GM19035 (cell line): ENCODE results near the gene DTYMK.
"Not testable (repeated sequence)": the region's sequence is repeated elsewhere in the genome, so short reads cannot be mapped to it uniquely, and the experiment has no call there.

Source experiments
- ATAC-seq: cut with Tn5 transposase; IDR thresholded peaks from one replicate; pipeline ENCODE4 v1.9.1; 2021; ENCODE audit not compliant: unreplicated experiment

DTYMK gene

DNA sequence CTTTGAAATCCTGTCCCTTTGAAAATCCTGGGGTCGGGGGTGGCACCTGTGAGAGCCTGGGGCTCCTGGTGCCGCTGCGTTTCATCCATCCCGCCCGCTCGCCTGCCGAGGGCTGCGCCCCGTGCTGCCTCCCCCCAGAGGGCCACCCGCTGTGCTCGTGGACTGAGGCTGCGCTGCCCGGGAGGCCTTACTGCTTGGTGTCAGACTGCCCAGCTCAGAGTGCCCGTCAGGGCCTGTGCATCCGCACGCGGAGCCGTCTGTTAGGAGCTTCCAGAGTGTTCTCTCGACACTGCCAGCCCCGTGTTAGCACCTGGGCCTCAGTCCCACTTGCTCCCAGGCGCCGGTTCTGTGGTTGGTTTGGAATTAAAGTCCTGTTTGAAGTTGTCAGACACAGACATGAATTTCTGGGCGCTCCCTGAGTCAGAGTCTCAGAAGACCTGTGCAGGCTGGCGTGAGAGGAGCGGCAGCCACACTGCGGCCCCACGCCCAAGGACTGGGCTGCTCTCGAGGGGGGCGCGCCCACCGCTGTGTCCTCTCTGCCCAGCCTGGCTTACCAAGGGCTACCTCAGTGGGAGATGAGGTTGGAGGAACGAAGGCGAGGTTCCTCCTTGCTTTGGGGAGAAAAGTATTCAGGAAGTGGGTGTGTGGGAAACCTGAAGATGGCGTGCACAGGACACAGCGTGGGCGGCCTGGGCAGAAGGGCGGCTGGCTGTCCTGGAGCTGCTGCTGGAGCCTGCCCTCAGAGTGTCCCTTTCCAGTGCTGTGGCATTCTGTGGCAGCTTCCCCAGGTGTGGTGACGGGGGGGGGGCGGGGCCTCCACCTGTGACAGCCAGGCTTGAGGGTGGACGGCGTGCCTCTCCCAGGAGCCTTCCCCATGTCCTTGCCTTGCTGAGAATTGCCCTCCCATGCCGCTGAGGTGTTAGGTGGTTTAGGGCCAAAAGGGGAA lies 14.1 kb downstream of the DTYMK start:
- ATAC-seq: no peak

DNA sequence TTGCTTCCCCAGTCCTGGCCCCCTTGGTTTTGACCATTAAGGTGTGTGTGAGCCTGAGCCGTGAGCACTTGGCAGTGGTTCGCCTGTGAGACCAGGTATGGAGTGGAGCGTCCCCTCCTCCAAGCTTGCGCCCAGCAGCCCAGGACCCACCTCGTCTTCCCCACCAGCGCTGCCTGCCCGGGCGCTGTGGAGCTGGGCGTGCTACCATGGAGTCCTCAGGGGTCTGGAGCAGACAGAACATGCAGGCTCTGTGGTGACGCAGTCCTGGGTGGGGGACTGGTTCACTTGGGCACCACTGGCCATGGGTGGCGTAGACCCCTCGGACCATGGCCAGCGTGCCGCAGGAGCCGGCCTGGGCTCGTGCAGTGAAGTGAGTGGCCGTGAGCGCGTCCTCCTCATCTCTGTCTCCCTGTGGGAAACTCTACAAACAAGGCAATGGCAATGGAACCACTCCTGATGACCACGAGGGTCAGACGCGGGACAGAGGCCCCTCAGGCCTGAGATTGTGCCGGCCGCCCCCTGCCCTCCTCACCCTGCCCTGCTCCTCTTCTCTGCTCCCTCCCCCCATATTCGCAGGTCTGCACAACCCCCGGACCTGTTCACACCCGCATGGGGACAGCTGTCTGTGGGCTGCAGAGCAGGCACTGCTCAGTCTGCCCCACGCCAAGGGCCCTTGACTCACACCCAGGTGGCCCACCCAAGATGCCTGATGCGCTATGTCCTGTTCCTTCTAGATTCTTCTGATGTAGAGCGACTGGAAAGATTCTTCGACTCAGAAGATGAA lies 15.0 kb downstream of the DTYMK start:
- no peak for ATAC-seq

DNA sequence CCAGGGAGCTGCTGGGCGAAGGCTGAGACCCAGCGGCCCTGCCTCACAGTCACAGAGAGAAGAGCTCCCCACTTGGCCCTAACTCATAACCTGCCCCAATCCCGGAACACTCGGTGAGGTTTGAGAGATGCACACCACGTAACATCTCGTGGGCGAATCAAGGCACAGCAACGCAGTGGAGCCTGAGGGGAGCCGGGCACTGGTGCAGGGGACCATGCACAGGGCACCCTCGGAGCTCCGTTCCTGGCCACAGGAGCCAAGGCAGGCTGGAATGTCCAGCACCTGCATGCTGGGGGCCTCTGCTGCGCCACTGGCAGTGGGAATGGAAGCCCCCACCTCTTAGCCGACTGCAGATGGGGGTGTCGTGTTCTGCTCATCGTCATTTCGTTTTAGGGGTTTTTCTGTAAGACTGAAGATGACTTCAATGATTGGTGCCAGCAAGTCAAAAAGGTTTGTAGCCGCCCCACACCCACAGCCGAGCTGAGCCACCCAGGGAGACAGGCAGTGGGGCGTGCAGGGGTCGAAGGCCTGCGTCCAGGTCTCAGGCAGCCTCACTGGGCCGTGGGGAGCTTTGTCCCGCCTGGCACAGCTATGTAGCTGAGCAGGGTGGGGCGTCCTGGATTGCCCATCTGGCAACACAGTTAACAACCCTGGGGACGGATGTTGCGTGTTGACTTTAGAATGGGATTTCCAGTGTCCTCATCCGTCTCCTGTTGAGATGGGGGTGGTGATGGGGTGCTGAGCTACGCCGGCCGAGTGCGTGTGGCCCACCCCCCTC lies 16.1 kb downstream of the DTYMK start:
- ATAC-seq: no peak

DNA sequence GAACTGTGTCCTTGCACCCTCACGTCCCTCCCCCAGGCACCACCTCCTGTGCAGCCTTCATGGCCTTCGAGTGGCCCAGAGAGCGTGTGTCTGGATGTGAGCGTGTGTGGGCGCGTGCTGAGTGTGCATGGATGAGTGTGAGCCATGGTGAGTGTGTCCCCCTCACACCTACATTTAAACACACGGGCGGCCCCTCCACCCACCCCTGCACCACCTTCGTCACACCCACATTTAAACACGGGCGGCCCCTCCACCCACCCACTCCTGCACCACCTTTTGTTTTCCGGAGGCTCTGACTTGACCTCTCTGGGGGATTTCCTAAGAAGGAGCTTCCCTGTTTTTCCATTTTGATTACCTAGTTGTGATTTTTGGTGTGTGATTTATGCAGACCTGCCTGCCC lies 17.8 kb downstream of the DTYMK start:
- no peak for ATAC-seq

DNA sequence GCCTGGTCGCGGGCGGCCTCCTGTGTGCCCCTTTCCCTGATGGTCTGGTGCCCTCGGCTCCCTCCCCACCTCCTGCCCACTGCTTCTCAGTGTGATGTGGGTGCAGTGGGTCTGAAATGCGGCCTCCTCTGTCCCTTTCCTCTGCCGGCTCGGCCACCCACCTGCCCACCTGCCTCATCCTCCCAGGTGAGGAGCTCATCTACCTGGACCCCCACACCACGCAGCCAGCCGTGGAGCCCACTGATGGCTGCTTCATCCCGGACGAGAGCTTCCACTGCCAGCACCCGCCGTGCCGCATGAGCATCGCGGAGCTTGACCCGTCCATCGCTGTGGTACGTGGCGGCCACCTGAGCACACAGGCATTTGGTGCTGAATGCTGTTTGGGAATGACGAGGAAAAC lies 18.3 kb downstream of the DTYMK start:
- no peak for ATAC-seq

DNA sequence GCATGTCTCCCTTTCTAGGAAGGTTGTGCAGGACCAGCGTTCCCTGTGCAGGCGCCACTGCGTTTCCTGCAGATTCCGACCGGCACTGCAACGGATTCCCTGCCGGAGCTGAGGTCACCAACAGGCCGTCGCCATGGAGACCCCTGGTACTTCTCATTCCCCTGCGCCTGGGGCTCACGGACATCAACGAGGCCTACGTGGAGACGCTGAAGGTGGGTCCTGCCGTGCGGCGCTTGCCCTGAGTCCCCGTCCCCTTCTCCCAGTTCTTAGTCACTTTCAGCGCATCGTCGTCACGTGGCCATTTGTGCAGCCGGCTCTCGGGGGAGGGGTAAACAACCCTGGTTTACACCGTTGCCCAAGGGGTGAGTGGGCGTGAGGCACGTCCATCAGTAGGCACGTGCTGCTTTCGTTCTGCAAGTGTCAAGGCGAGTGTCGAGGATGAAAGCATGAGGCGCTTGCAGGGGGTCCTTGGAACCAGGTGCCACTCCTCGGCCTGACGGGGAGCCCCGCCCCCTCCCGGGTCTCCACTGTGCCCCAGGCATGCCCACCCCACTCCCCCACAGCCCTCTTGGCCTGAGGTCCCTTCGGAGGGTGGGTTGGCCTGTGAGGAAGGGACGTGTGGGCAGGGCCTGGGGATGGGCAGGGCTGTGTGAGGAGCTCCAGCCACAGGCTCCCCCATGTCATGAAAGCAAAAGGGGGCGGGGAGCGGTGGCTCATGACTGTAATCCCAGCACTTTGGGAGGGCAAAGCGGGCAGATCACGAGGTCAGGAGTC lies 19.8 kb downstream of the DTYMK start:
- no peak for ATAC-seq

DNA sequence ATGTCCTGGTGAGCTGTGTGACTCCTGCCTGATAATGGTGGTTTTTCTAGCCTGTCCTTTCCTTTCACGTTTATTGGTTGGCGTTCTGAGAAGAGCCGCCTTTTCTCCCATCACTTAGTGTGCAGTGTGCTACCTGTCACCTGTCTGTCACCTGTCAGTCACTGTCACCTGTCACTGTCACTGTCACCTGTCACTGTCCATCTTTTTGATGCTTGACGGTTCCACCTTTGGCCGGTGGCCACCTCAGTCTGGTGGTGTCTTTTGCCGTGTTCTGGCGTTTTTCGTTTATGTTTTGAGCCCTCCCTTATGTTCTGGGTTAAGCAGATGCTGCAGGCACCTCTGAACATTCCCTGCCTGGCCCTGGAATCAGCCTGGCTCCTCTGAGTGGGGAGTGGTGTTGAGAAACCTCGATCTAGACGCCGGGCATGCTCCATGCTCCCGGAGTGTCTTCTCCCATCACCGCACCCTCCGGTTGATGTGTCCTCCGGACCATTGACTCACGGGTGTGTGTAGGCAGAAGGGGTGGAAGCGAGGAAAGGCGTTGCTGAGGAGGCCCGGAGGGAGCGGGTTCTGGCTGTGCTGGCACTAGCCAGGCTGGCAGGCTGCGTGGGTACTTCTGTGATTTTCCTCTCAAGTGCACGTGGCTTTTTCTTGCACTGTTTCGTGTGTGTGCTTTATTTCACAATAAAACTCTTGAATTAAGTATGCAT lies 20.7 kb downstream of the DTYMK start:
- ATAC-seq: no peak

DNA sequence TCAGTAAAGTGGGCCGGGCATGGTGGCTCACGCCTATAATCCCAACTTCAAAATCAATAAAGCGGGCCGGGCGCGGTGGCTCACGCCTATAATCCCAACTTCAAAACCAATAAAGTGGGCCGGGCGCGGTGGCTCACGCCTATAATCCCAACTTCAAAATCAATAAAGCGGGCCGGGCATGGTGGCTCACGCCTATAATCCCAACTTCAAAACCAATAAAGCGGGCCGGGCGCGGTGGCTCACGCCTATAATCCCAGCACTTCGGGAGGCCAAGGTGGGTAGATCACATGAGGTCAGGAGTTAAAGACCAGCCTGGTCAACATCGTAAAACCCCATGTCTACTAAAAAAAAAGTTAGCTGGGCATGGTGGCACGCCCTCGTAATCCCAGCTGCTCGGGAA lies 23.9 kb downstream of the DTYMK start:
- not testable (repeated sequence) for ATAC-seq

DNA sequence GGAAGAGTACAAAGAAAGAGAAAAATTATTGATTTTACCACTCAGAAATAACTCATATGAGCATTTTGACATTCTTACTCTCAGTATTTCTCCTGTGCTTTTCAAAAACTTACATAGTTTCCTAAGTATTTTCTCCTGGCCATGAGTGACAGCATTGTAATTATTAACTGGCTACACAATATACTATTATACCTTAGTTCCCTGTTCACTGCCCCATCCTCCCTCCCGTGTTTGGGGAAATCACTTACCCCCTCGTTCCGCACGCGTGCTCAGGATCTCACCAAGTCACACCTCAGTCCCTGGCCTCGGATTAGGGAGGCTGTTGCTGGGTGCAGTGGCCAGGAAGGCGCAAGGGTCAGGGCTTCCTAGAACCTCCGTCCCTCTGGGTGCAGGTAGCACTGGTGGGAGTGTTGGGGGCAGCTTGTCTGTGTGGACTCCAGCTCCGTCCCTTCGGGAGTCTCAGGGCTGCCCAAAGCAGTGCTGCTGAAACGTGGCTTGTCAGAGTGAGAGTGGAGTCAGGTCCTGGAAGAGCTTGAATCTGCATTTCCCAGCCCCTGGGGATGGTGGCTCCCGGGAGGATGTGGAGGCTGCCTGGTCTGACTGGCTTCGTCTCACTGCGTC lies 25.9 kb downstream of the DTYMK start:
- ATAC-seq: no peak

DNA sequence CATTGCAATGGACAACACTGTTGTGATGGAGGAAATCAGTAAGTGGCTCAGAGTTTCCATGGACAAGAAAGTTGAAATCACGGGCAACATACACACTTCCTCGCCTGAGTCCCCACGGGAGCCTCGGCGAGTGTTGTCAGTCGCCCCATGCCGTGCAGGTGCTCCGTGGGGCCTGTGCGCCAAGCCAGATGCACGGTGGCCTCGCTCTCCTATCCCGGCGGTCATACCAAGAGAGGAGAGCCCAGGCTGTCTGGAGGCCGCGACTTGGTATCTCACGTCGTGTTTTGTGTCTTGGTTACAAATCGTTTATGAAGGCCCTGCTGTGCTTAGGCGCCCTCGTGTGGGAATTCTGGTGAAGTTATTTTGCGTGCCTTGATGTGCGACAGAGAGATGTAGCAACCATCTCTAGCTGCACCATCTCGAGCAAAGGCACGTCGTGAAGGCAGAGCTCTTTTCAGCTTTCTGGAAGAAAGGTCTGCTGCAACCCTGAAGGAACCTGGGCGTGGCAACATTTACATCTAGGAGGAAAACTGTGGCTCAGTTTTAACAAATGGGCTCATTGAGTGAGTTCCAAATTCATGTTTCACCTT lies 27.4 kb downstream of the DTYMK start:
- ATAC-seq: no peak

DNA sequence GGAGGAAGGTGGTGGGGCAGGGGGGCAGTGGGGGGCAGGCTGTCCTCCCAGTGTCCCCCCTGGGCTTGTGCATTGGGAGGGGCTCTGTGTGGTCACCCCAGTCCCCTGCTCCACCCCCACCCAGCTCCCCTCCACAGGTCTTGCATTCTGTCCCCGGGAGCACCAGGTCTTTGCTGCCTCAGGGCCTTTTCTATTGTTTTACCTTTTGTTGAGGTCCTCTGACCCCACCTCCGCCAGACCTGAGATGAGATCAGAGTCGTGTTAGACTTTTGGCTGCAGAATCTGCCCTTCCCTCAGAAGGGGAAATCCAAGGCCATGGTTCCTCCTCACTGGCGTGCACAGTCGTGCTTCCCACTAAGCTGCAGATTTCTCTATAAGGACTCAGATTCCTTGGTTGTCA lies 28.3 kb downstream of the DTYMK start:
- ATAC-seq: no peak

DNA sequence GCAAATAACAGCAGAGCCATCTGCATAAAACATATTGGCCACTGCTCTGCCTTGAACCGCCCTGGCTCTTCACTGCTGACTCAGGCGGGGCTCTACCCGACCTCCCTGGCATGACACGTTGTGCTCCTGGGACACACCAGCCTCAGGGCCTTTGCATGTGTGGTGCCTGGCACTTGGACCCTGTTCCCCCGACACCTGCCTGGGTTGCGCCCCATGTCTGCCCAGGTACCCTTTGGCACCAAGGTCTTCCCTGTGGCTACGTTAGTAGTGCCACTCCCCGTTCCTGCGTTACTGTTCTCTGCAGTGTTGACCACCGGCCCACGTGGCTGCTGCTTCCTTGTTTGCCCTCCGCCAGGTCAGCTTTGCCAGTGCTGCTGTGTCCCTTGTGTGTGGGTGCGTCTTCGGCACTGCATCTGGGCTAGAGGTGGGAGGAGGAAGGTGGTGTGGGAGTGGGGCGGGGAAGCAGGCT lies 28.8 kb downstream of the DTYMK start:
- ATAC-seq: no peak

DNA sequence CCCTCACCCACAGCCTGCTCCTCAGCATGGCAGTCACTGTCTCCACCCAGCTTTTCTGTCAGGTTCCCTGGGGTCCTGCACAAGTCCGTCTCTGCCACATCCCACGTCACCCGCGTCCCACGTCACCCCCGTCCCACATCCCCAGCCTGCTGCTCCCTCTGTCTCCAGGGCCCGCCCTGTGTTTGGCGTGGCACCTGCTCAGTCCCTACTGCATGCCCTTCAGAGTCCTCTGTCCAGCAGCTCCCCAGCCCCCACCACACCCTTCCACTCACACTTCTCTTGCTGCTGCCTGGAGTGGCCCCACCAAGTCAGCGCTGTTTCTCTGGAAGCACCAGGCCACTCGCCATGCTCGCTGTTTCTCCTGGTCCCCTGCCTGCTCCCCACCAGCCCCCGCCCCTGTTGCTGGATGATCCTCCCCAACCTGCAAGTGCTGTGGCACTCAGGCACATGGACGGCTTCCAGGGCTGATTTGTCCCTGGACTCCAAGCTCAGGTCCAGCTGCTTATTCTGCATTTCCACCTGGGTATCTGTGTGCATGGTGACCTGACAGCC lies 30.3 kb downstream of the DTYMK start:
- no peak for ATAC-seq

DNA sequence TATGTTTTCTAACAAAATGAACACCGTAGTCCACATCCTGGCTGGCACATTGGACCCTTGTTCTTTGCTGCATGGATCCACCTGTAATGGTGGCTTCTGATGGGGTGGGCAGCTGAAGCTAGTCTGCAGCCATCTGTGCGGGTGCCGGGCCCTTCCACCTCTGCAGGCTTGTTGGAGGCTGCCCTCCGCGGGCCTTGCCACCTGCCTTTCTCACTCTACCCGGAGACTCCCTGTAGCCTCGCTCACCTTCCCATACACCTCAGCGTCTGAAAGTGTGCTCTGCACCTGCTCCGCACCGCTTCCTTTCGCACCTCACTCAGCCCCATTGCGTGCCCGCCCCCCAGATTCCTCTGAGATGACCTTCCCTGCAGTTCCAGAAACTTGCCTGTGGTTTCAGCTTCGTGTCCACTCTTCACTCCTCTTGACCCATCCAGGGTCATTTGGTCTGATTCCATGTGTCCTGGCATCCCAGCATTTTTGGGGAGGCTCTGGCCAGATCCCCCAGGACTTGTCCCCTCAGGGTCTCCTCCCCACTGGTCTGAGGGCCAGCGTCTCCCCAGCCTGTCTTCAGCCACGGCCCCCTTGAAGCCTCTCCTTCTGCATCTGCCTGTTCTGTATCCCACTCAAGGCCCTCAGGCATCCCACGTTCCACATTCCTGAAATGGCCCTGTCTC lies 31.0 kb downstream of the DTYMK start:
- no peak for ATAC-seq

DNA sequence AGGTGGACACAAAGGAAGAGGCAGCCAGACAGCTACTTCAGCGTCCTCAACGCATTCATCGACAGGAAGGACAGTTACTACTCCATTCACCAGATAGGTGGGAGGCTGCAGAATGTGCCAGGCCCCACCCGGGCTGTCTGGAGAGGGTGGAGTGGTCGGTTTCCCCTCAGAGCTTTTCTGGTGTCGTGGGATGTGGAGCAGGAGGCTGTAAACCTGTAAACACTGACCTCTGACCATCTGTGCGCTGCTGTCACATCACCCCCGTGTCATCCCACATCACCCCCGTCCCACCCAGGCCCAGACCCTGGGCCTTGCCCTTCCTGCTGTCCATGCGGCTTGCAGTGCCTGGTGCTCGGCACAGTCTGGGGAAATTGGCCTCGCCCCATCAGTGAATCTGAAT lies 32.1 kb downstream of the DTYMK start:
- ATAC-seq: no peak

DNA sequence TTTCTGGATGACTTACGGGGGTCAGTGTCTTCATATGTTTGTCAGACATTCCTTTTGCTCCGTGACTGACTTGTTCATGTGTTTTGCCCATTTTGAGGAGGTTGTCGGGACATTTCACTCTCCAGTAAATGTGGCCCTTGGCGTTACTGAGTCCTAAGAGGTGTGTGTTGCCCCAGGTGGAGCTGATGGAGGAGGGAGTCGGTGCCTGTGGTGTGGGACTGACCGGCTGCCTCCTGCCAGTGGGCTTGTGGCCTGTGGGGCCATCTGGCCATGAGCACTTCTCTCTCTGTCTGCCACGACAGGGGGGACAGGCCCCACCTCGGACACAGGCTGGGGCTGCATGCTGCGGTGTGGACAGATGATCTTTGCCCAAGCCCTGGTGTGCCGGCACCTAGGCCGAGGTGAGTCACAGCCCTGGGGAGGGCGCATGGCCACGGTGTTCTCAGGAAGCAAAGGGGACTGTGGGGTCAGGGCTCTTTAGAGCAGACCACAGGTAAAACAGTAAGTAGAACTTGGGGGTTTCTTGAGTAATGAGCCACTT lies 33.3 kb downstream of the DTYMK start:
- no peak for ATAC-seq

DNA sequence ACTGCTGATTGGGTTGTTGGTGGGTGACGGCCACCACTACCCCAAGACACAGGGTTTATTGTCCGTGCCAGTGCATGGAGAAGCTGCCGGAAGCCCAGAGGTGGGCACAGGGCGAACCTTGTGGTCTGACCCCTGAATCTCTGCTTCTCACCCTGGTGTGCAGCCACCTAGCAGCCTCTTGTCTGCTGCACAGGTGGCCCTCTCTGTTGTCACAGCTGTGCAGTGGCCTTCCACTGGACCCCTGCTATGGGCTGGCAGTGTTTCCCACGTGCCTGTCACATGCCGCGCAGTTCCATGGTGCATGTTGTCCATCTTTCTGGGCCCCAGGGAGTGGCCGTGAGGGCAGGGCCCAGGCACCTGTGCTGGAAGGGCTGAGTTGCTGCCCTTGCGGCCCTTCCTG lies 33.9 kb downstream of the DTYMK start:
- ATAC-seq: no peak

DNA sequence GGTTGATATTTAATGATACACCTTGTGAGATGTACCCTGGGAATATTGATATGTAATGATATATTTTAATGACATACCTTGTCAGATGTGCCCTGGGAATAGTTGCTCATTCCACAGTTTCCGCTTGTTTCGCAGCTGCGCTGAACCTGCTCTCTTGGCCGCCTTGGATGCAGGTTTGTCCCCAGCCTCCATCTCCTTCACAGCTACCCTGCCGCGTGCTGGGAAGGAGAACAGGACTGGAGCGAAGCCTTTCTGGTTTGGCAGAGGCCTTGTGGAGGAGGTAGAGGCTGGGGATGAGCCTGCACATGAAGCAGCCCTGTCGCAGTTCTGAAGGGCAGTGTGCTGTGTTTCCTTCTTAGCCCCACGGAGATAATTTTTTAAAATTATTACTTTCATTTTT lies 34.5 kb downstream of the DTYMK start:
- no peak for ATAC-seq
